ENCODE results near the gene ZNF804A.

The ZNF804A gene

GRCh38 chr2:184971546-184972068, 373.3 kb downstream of the ZNF804A start:
- H3K4me3 ChIP-seq (ENCODE audit: low read depth, low read length), result no peak overlapping the region
- no peak for DNase-seq (ENCODE audit: low read depth)
- TF ChIP-seq POLR2A (IDR thresholded peaks at IDR 0.05; ENCODE audit: extremely low read depth, insufficient read length) (no peak), MYC (IDR thresholded peaks at IDR 0.05; ENCODE audit: low read depth, low read length) (no peak), MAX (IDR thresholded peaks at IDR 0.05; ENCODE audit: low read depth, low read length) (no peak), CTCF (IDR thresholded peaks at IDR 0.05; ENCODE audit: low read depth, low read length) (no peak)
